ENCODE measurements around the gene MICOS13.

DNA sequence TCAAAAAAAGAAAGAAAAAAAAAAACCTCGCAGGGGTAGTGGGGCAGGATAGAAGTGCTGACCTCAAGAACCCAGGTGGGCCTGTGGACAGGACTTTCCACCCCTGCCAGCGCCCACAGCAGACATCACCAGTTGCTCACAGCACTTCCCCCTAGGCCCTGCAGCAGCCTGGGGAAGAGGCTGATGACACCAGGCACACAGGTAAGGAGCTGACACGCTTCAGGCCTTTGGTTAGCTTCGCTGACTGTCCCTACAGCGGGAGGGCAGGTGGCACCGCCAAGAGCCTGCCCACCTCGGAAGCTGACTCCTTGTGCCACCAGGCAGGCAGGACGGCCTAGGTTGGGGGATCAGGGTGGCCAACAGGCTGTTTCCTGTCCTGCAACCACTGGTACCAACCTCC lies 30.7 kb upstream of the MICOS13 start:
- TF ChIP-seq, protein P1, sequence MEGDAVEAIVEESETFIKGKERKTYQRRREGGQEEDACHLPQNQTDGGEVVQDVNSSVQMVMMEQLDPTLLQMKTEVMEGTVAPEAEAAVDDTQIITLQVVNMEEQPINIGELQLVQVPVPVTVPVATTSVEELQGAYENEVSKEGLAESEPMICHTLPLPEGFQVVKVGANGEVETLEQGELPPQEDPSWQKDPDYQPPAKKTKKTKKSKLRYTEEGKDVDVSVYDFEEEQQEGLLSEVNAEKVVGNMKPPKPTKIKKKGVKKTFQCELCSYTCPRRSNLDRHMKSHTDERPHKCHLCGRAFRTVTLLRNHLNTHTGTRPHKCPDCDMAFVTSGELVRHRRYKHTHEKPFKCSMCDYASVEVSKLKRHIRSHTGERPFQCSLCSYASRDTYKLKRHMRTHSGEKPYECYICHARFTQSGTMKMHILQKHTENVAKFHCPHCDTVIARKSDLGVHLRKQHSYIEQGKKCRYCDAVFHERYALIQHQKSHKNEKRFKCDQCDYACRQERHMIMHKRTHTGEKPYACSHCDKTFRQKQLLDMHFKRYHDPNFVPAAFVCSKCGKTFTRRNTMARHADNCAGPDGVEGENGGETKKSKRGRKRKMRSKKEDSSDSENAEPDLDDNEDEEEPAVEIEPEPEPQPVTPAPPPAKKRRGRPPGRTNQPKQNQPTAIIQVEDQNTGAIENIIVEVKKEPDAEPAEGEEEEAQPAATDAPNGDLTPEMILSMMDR (IDR thresholded peaks at IDR 0.05; ENCODE audit: low read depth, low read length), result no peak
- no peak for TF ChIP-seq EZH2phosphoT487 (IDR thresholded peaks at IDR 0.05; ENCODE audit: low read depth)
